IMR-90 (cell line): Measurements from ENCODE around the gene CACNA2D3. TPM values are rescaled to one million over a fixed set of nuclear protein-coding genes. Genes with fewer than 3 reads are reported as not detected.
A peak's percentile ranks its signal among the peaks of the same experiment; 100 is the strongest.

Experiments used
- ATAC-seq: fragments of 200-7000 bp; cut with Tn5 transposase; 2 replicates; pipeline ENCODE4 v1.9.1; 2020; ENCODE audit warnings: low read depth, mild to moderate bottlenecking, moderate library complexity
- BruUV-seq: library from RNA; stranded (reverse); fragments of 400-500 nt; replicated peaks from 2 replicates; lab custom pipeline; 2021; lab: Mats Ljungman, UMichigan
- CTCF ChIA-PET: fragments of 300-600 bp; formaldehyde crosslinking; extraction: SDS; loops from one replicate; lab custom pipeline; 2021; ENCODE audit warnings: antibody characterized with exemption; lab: Yijun Ruan, JAX
- POLR2A ChIA-PET: fragments of 300-600 bp; sonication (Branson Sonifier 250); formaldehyde crosslinking; loops from one replicate; lab custom pipeline; 2022; ENCODE audit warnings: antibody characterized with exemption; ENCODE audit not compliant: unreplicated experiment; lab: Charles Lee
- DNase-seq: peaks from one replicate; pipeline ENCODE4 v3.0.0; 2013
- H2AFZ ChIP-seq: replicated peaks from 2 replicates; pipeline ENCODE3; 2013; ENCODE audit warnings: low read length, mild to moderate bottlenecking; ENCODE audit not compliant: poor library complexity
- H2AK5ac ChIP-seq: 2 replicates; pipeline ENCODE4 v1.6.1; 2013; ENCODE audit warnings: low read depth, low read length, inconsistent platforms
- H2AK9ac ChIP-seq: replicated peaks from 2 replicates; pipeline ENCODE3; 2013; ENCODE audit warnings: mild to moderate bottlenecking, low read depth, low read length, moderate library complexity; ENCODE audit not compliant: poor library complexity
- H2BK120ac ChIP-seq: 2 replicates; pipeline ENCODE4 v1.6.1; 2013; ENCODE audit warnings: low read depth, low read length, inconsistent platforms
- H2BK15ac ChIP-seq: 3 replicates; pipeline ENCODE4 v1.6.1; 2013; ENCODE audit warnings: low read depth, low read length, inconsistent platforms
- H2BK20ac ChIP-seq: 2 replicates; pipeline ENCODE4 v1.6.1; 2013; ENCODE audit warnings: low read depth, mild to moderate bottlenecking, inconsistent platforms, low read length, moderate library complexity
- H2BK5ac ChIP-seq: 2 replicates; pipeline ENCODE4 v1.6.1; 2013; ENCODE audit warnings: mild to moderate bottlenecking, low read depth, low read length, inconsistent platforms; ENCODE audit not compliant: poor library complexity, severe bottlenecking
- H3K14ac ChIP-seq: replicated peaks from 2 replicates; pipeline ENCODE4 v1.6.1; 2013; ENCODE audit warnings: low read depth, low read length, inconsistent platforms
- H3K18ac ChIP-seq: 2 replicates; pipeline ENCODE4 v1.6.1; 2013; ENCODE audit warnings: low read depth, low read length, control low read depth
- H3K23ac ChIP-seq: 2 replicates; pipeline ENCODE4 v1.6.1; 2013; ENCODE audit warnings: low read depth, low read length, inconsistent platforms
- H3K27ac ChIP-seq: 2 replicates; pipeline ENCODE4 v1.5.1; 2013; ENCODE audit warnings: mild to moderate bottlenecking, control low read depth, low read length; ENCODE audit not compliant: insufficient read depth
- H3K27me3 ChIP-seq: 2 replicates; pipeline ENCODE4 v1.6.1; 2013; ENCODE audit warnings: low read length; ENCODE audit not compliant: control insufficient read depth, insufficient read depth
- H3K36me3 ChIP-seq: 2 replicates; pipeline ENCODE4 v1.6.1; 2013; ENCODE audit warnings: low read length, mixed read lengths; ENCODE audit not compliant: control insufficient read depth, insufficient read depth
- H3K4ac ChIP-seq: 2 replicates; pipeline ENCODE4 v1.6.1; 2013; ENCODE audit warnings: low read depth, low read length, inconsistent platforms
- H3K4me1 ChIP-seq: 2 replicates; pipeline ENCODE4 v1.6.1; 2013; ENCODE audit warnings: low read length, mixed read lengths; ENCODE audit not compliant: control insufficient read depth, insufficient read depth
- H3K4me2 ChIP-seq: 2 replicates; pipeline ENCODE4 v1.6.1; 2013; ENCODE audit warnings: low read depth, mild to moderate bottlenecking, control low read depth, low read length, moderate library complexity
- H3K4me3 ChIP-seq: 2 replicates; pipeline ENCODE4 v1.5.1; 2013; ENCODE audit warnings: low read depth, mild to moderate bottlenecking, control low read depth, low read length, moderate library complexity; ENCODE audit not compliant: insufficient read depth
- H3K56ac ChIP-seq: 2 replicates; pipeline ENCODE4 v1.6.1; 2013; ENCODE audit warnings: low read length, inconsistent platforms; ENCODE audit not compliant: insufficient read depth; ENCODE audit errors: extremely low read depth
- H3K79me1 ChIP-seq, 2 experiments: 2 replicates each; pipeline ENCODE4 v1.6.1; 2013; ENCODE audit warnings: low read length in 2 of 2, inconsistent platforms in 1 of 2, low read depth in 1 of 2
- H3K9ac ChIP-seq: 2 replicates; pipeline ENCODE4 v1.6.1; 2013; ENCODE audit warnings: low read depth, low read length, control low read depth
- H3K9me1 ChIP-seq: 2 replicates; pipeline ENCODE4 v1.6.1; 2013; ENCODE audit warnings: low read length, inconsistent platforms; ENCODE audit not compliant: insufficient read depth
- H3K9me3 ChIP-seq: 2 replicates; pipeline ENCODE4 v1.6.1; 2013; ENCODE audit warnings: low read length; ENCODE audit not compliant: control insufficient read depth, insufficient read depth
- H4K20me1 ChIP-seq: 2 replicates; pipeline ENCODE4 v1.6.1; 2013; ENCODE audit warnings: low read length, inconsistent platforms; ENCODE audit not compliant: insufficient read depth
- H4K5ac ChIP-seq: 2 replicates; pipeline ENCODE4 v1.6.1; 2013; ENCODE audit warnings: mild to moderate bottlenecking, low read depth, low read length, control low read depth
- H4K8ac ChIP-seq, 2 experiments: 2 replicates each; pipeline ENCODE4 v1.6.1; 2013; ENCODE audit warnings: low read depth in 2 of 2, low read length in 2 of 2, control low read depth in 1 of 2, inconsistent platforms in 1 of 2
- H4K91ac ChIP-seq: 2 replicates; pipeline ENCODE4 v1.6.1; 2013; ENCODE audit warnings: low read depth, low read length, inconsistent platforms; ENCODE audit not compliant: insufficient read depth
- BHLHE40 ChIP-seq: fragments of 150-350 bp; IDR thresholded peaks from 2 replicates; pipeline ENCODE4 v1.6.1; 2016; ENCODE audit warnings: mild to moderate bottlenecking, low read depth, low read length
- CEBPB ChIP-seq: IDR thresholded peaks from 2 replicates; pipeline ENCODE4 v1.6.1; 2012; ENCODE audit warnings: low read depth, low read length, improper control_type of control experiment
- CHD1 ChIP-seq: IDR thresholded peaks from 2 replicates; pipeline ENCODE4 v1.6.1; 2012; ENCODE audit warnings: low read depth, low read length, improper control_type of control experiment
- CTCF ChIP-seq: conservative IDR thresholded peaks from 2 replicates; pipeline ENCODE4 v1.5.1; 2012; ENCODE audit warnings: mild to moderate bottlenecking, low read depth, low read length, improper control_type of control experiment
- ELK1 ChIP-seq: fragments of 150-350 bp; IDR thresholded peaks from 2 replicates; pipeline ENCODE4 v1.6.1; 2016; ENCODE audit warnings: low read depth, mild to moderate bottlenecking, low read length, moderate library complexity, borderline replicate concordance
- FOS ChIP-seq: fragments of 150-350 bp; IDR thresholded peaks from 2 replicates; pipeline ENCODE4 v1.6.1; 2016; ENCODE audit warnings: low read depth, low read length
- MAFK ChIP-seq: IDR thresholded peaks from 2 replicates; pipeline ENCODE4 v1.6.1; 2012; ENCODE audit warnings: low read depth, low read length, improper control_type of control experiment
- MAZ ChIP-seq: IDR thresholded peaks from 2 replicates; pipeline ENCODE4 v1.6.1; 2012; ENCODE audit warnings: low read depth, mild to moderate bottlenecking, low read length, improper control_type of control experiment, moderate library complexity, borderline replicate concordance
- MXI1 ChIP-seq: IDR thresholded peaks from 2 replicates; pipeline ENCODE4 v1.6.1; 2012; ENCODE audit warnings: low read depth, mild to moderate bottlenecking, low read length, moderate library complexity, borderline replicate concordance
- NFE2L2 ChIP-seq: fragments of 150-350 bp; IDR thresholded peaks from 2 replicates; pipeline ENCODE4 v1.6.1; 2016; ENCODE audit warnings: low read depth, mild to moderate bottlenecking, low read length
- POLR2A ChIP-seq: IDR thresholded peaks from 2 replicates; pipeline ENCODE4 v1.6.1; 2012; ENCODE audit warnings: mild to moderate bottlenecking, low read depth, low read length
- RAD21 ChIP-seq: IDR thresholded peaks from 2 replicates; pipeline ENCODE4 v1.6.1; 2012; ENCODE audit warnings: low read length, improper control_type of control experiment
- RCOR1 ChIP-seq: IDR thresholded peaks from 2 replicates; pipeline ENCODE4 v1.6.1; 2012; ENCODE audit warnings: mild to moderate bottlenecking, low read length, improper control_type of control experiment; ENCODE audit not compliant: insufficient replicate concordance
- RFX5 ChIP-seq: IDR thresholded peaks from 2 replicates; pipeline ENCODE4 v1.8.0; 2012; ENCODE audit warnings: low read depth, mild to moderate bottlenecking, low read length, moderate library complexity
- SMC3 ChIP-seq: fragments of 150-350 bp; IDR thresholded peaks from 2 replicates; pipeline ENCODE4 v1.6.1; 2016; ENCODE audit warnings: low read depth, mild to moderate bottlenecking, antibody characterized with exemption, low read length, moderate library complexity
- USF2 ChIP-seq: fragments of 150-350 bp; IDR thresholded peaks from 2 replicates; pipeline ENCODE4 v1.6.1; 2017; ENCODE audit warnings: mild to moderate bottlenecking, antibody characterized with exemption, low read length, low read depth
- WGBS, 2 experiments: methylation state at CpG; one replicate each; pipeline versions ENCODE4 v1.1.5 to v1.1.7; 2013; ENCODE audit warnings: missing lambda C conversion rate in 2 of 2; ENCODE audit not compliant: insufficient read length in 1 of 2; ENCODE audit errors: extremely low coverage in 2 of 2; 5-methylcytosine and 5-hydroxymethylcytosine counted together
- dilution Hi-C: fragments of 300-500 bp; cut with HindIII; formaldehyde crosslinking; loops from one replicate; pipeline ENCODE4 v1.14.3; 2018; ENCODE audit warnings: low sequenced_read_pairs; ENCODE audit not compliant: unreplicated experiment
- in situ Hi-C: fragments of 300-500 bp; cut with MboI; formaldehyde crosslinking; loops from 3 replicates; pipeline ENCODE4 v1.14.3; 2019; ENCODE audit warnings: low sequenced_read_pairs, inconsistent platforms, mixed read lengths
- intact Hi-C: fragments of 100-400 bp; cut with micrococcal nuclease; formaldehyde crosslinking; loops from 2 replicates; pipeline ENCODE4 v1.10.0; 2022
- polyA plus RNA-seq, 3 experiments: library from polyadenylated mRNA; depleted of rRNA; stranded (reverse); fragments of >200 nt; gene quantifications; 2 replicates each; pipeline ENCODE4 v1.2.3, GENCODE V29; 2012; ENCODE audit warnings: low replicate concordance in 1 of 3
- total RNA-seq: library from RNA; depleted of rRNA; stranded (reverse); fragments of >200 nt; gene quantifications from 2 replicates; pipeline ENCODE4 v1.2.3, GENCODE V29; 2012

CACNA2D3 gene
- total and polyA plus RNA-seq, 2 of the 4 experiments (the other 2 are of a cell fraction): 0.36 to 0.41 TPM

GRCh38 chr3:54756330-54756731 lies 634.0 kb downstream of the CACNA2D3 start:
- intact Hi-C loops (loop anchor here (5.0 kb wide), 1 partner anchor 61 kb away; no protein-coding TSS in a partner anchor), in situ Hi-C loops (no loop called here), dilution Hi-C loops (no loop called here)
- Histone ChIP-seq H3K9me3 (no peaks in the 10 kb centered on the region), H3K4me2 (peak overlapping the region; percentile 7; the same call in 1 of the 2 replicates), H3K9me1 (no peaks in the 10 kb centered on the region; the same call in 1 of the 2 replicates), H2AK5ac (0 out of 2 replicates have a peak overlapping the region, but pooled peaks have one; percentile 13), H2BK15ac (0 out of 3 replicates have a peak overlapping the region, but pooled peaks have one; percentile 55), H3K23ac (no peak overlapping the region; the same call in 1 of the 2 replicates), H3K4ac (peak overlapping the region; percentile 75), H4K5ac (peak overlapping the region; percentile 5), H4K91ac (peak overlapping the region; percentile 85), H3K36me3 (no peaks in the 10 kb centered on the region), H3K27me3 (no peaks in the 10 kb centered on the region), H3K9ac (no peak overlapping the region), H3K27ac (peak overlapping the region; percentile 82), H3K18ac (peak overlapping the region; percentile 51), H2BK5ac (peak overlapping the region; percentile 93), H3K56ac (peak overlapping the region; percentile 53; the same call in 1 of the 2 replicates), H2BK20ac (peak overlapping the region; percentile 91), H3K14ac (peak overlapping the region; percentile 41; the same call in 1 of the 2 replicates), H3K4me1 (peaks cover 20% of the 10 kb centered on the region), H2AFZ (no peak overlapping the region), H3K4me3 (no peak overlapping the region), H4K8ac (peak overlapping the region; percentile 14 to 44; a peak in 3 of 4 replicates), H3K79me1 (no peaks in the 10 kb centered on the region), H2BK120ac (peak overlapping the region; percentile 79), H4K20me1 (no peaks in the 10 kb centered on the region), H2AK9ac (no peak overlapping the region)
- CTCF ChIA-PET: no interaction called here
- no TSS peak for BruUV-seq
- TF ChIP-seq NFE2L2: no peak
- TF ChIP-seq FOS: peak; percentile 51; the same call in 1 of the 2 replicates
- TF ChIP-seq POLR2A: no peak
- TF ChIP-seq RAD21: no peak
- TF ChIP-seq BHLHE40: peak; percentile 18; the same call in 1 of the 2 replicates
- peak; percentile 88 for TF ChIP-seq CEBPB
- no peak for TF ChIP-seq RFX5
- TF ChIP-seq SMC3: no peak
- TF ChIP-seq CHD1: no peak
- TF ChIP-seq CTCF: no peak
- no peak for TF ChIP-seq MXI1
- peak; percentile 81 for TF ChIP-seq RCOR1
- 0 out of 2 replicates have a peak, but pooled peaks have one; percentile 7 for TF ChIP-seq MAFK
- TF ChIP-seq ELK1: no peak
- no peak for TF ChIP-seq USF2
- TF ChIP-seq MAZ: peak; percentile 69; the same call in 1 of the 2 replicates
- POLR2A ChIA-PET: no interaction called here
- WGBS, 2 experiments: no CpG with 5 or more reads among the region's 7 CpGs
- DNase-seq (peak; percentile 94), ATAC-seq (peak; percentile 92)
